Activated T-cell treated with anti-CD3 and anti-CD28 coated beads for 4 hours (primary cell): ENCODE data around the gene ATAD2B.
A peak's percentile ranks its signal among the peaks of the same experiment; 100 is the strongest.

Source experiments
- DNase-seq: peaks from one replicate; pipeline ENCODE4 v3.0.0-alpha.2; 2020

ATAD2B gene

DNA sequence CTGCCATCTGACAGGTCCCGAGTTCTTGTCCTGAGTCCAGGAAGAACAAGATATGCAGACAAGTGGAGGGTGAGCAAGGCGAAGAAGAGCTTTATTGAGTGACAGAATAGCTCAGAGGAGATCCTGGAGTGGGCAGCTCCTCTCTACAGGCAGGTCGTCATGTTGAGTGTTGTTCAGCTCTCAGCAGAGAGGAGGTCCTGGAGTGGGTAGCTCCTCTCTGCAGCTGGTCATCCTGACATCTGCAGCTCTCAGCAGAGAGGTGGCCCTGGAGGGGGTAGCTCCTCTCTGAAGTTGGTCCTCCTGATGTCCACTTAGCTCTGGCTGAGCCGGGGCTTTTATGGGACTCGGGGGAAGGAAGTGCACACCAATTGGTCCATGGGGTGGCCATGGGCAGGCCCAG is 90.4 kb downstream of the ATAD2B start:
- no peak for DNase-seq

DNA sequence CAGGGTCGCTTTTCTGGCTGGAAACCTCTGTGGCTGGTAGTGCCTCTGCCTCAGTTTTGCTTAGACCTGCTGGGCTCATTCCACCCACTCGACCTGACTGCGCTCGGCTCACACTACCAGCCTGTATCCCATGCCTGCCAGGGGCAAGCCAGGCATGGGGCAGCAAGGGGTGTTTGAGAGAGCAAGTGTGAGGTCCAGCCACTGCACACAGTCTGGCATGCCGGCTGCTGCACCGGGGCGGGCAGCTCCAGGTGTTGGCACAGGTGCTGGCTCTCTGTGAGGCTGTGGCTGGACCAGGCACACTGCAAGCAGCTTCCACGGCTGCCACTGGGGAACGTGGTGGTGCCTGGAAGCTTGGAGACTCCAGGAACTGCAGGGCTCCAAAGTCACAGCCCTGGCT is 90.9 kb downstream of the ATAD2B start:
- no peak for DNase-seq

DNA sequence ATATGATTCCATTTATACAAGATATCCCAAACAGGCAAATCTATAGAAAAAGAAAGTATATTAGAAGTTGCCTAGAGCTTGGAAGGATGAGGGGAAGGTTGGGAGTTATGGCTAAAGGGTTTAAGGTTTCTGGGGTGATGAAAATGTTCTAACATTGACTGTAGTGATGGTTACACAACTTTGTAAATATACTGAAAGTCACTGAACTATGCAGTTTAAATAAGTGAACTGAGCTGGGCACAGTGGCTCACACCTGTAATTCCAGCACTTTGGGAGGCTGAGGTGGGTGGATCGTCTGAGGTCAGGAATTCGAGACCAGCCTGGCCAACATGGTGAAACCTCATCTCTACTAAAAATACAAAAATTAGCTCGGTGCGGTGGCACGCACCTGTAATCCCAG is 91.5 kb downstream of the ATAD2B start:
- no peak for DNase-seq

DNA sequence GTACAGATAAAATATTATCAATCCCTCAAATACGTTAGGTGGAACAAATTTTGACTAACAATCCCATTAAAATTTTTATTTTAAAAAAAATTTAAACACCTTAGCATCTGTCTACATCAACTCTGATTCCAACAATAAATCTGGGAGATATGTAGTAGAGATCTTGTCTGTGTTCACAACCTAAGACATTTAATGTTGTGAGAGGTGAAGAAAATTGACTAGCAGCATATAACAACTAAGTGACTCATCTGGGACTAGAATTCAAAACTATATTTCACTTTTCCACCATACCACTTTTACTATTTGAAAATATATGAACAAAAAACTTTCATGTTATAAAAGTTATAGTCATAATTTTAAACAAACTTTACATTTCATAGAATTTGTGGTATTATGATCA is 97.9 kb downstream of the ATAD2B start:
- no peak for DNase-seq

DNA sequence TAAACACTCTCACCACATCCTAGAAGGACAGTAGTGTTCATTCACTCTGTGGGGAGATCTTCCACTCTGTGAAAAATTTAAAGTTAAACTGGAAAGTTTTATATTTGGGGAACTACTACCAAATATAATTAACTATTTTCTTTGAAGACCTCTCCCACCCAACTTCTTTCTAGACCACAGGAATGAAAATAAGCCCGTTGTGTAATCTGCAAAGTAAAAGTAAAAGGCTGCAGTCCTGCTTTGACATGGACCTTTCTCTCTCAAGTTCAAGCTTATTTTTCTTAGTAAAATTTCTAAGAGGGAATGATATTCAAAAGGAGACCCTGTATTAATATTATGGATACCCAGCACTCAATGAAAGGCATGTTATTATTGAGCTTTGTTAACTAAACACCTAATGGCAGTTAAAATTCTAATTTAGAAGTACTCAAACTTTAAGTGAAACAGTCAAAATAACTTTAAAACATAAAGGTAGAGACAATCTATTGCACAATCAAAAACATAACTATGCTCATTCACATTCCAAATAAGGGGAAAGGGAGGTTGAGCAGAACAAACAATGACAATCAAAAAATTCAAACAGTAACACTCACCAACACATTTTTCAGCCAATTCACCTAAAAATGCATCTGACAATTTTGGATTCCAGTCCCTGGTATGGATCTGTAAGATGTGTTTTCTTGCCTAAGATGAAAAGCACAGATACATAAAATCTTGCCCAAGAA is 98.5 kb downstream of the ATAD2B start:
- no peak for DNase-seq

DNA sequence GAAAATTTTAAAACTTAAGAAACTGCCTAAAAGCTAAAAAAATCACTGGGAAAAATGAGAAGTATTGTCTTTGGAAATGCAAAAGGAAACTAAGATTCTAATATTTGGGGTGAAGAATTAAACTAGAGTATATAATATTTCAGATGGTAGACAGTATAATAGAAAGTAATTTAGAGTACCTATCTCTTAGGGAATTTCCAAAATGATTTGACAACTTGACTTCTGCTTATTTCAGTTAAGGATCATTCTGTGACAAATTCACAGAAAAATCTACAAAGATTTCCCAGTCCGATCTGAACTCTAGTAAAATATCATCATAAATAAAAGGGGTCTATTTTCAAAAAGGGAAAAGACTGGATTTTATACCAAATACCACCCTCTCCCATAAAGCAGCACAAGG is 99.6 kb downstream of the ATAD2B start:
- DNase-seq, result no peak

DNA sequence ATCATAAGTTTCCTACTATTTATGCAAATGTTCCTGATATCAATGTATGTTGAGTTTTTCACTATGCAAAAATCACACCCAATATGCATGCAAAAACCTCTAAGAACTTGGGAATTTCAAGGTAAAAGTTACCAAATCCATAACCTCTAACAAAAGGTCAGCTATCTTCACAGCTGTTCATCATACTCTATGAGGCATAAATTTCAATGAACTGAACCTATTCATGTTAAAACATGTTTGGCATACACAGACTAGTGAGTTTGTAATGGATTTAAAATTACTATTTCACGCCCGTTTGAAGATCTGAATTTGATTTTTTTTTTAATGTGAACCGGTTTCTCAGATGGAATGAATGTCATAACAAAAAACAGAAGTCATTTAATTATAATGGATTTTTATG is 100.2 kb downstream of the ATAD2B start:
- no peak for DNase-seq

- no peak for DNase-seq
Observed at GRCh38 chr2:23826040-23826439, 100.9 kb downstream of the ATAD2B start.

DNA sequence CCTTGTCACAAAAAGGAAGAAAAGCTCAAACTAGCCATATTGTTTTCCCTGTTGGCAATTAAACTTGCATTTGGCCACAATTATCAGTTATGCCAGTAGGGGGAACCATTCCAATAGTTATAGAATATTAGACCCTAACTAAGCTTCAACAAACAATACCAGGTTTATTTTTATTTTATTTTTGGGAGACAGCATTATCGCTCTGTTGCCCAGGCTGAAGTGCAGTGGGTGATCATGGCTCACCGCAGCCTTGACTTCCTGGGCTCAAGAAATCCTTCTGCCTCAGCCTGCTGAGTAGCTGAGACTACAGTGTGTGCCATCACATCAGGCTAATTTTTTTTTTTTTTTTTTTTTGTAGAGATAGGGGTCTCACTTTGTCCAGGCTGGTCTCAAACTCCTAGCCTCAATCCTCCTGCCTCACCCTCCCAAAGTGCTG is 102.1 kb downstream of the ATAD2B start:
- peak; percentile 27 for DNase-seq

- DNase-seq, result no peak
Observed at GRCh38 chr2:23823863-23824262, 103.1 kb downstream of the ATAD2B start.

DNA sequence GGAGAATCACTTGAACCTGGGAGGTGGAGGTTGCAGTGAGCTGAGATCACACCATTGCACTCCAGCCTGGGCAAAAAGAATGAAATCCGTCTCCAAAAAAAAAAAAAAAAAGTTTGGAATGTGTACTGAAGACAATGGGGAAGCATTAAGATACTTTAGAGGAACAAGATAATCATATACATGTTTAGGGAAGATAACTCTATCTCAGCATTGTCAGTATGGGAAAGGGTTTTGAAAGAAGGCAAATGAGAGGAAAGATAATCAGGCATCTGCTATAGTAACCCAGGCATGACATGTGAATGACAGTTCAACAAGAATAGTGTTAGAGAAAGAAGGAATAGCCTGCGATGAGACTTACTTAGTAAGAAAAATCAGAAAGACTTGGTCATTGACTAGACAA is 112.0 kb downstream of the ATAD2B start:
- DNase-seq, result no peak

- no peak for DNase-seq
Observed at GRCh38 chr2:23813438-23813837, 113.5 kb downstream of the ATAD2B start.

- no peak for DNase-seq
Observed at GRCh38 chr2:23809150-23809549, 117.8 kb downstream of the ATAD2B start.

GRCh38 chr2:23806665-23807249 is 120.2 kb downstream of the ATAD2B start:
- DNase-seq, result no peak

DNA sequence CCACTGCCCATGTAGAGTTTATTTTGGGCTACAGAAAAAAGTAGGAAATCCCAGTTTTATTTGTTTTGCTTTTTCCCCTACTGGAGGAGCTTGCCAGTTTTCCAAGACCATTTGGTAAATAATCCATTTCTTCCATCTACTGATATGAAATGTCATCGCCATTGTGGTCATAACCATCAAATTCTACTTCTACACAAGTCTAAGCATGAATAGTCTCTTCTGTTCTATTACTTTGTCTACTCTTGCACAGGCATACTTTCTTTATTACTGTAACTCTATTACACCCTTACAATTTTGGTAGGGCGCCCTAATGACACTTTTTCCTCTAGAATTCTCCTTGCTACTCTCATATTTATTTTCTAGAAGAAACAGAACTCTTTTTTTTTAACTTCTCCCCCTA is 120.7 kb downstream of the ATAD2B start:
- no peak for DNase-seq

DNA sequence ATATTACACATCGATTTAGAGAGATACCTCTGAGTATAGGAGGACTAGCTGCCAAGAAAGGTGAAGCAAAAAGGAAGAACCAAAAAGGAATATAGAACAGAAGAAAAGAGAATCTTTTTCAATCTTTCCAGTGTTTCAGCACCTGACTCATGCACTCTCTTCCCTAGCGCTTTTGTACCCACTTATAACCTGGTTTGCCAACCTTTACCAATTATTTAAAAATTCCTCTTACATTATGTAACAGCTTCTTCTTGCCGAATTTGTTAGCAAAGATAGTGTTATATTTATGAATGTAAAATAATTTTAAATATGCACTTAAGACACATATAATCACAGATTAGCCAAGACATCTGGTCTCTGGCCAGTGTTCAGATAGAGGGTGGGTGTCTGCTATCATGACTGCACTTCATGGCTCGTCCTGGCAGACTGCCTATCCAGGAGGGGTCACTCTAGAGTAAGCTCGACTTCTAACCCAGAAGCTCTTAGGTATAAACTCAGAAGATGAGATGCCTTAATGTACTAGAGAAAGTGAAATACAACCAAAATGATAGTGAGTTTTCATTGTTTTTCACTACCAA is 122.9 kb downstream of the ATAD2B start:
- DNase-seq, result no peak

- DNase-seq, result no peak
Observed at GRCh38 chr2:23803264-23803964, 123.5 kb downstream of the ATAD2B start.

DNA sequence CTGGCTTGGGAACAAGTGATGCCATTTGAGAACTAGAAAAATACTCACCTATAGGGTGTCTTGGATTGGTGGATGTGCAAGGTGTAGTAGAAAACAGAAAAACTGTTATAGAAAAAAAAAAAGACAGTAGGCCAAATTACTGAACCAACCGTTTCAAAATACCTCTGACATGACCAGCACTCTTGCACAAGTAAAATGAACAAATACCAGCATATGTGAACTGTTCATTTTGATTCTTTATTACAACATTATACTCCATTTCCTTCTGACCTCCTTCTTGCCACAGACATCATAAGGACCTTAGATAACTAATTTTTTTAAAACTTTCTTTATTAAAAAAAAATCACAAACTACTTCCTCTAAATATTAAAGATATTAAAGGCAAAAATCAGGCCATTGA is 125.5 kb downstream of the ATAD2B start:
- DNase-seq, result no peak

GRCh38 chr2:23794234-23794633 is 132.7 kb downstream of the ATAD2B start:
- DNase-seq, result no peak

DNA sequence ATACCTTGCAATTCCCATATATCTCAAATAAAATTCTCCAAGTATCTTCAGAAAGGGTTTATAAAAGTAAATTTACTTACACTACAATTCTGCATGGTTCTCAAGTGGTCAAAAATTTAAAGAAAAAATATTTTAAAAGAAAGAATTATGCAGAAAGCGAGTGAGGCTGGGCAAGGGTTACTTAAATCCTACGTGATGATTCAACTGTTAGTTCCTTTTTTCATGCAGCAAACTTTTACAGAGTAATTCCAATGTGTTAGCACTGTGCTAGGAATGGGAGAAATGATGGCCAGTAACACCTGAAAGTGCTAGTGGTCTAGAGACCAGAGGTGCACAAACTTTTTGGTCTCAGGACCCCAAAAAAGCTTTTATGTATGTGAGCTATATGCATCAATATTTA is 133.4 kb downstream of the ATAD2B start:
- no peak for DNase-seq

- no peak for DNase-seq
Observed at GRCh38 chr2:23791030-23791429, 135.9 kb downstream of the ATAD2B start.

GRCh38 chr2:23789012-23789411 is 137.9 kb downstream of the ATAD2B start:
- DNase-seq, result no peak

DNA sequence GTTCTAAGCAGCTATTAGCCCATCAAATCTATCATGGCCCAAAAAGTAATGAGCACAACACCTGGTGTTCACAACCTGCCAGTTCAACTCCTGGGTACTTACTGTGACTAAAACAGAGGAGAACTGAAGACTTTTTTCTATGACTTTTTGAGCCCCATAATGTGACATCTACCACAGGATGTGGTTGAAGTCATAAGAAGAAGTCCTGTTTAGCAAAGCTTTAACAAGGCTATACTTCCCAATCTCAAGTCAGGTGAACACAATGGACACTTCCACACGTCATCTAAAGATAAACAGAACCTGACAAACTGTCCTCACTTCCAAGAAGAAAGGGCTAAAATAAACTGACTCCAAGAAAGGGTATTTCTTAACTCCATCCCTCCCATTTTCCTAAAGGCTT is 138.8 kb downstream of the ATAD2B start:
- no peak for DNase-seq

DNA sequence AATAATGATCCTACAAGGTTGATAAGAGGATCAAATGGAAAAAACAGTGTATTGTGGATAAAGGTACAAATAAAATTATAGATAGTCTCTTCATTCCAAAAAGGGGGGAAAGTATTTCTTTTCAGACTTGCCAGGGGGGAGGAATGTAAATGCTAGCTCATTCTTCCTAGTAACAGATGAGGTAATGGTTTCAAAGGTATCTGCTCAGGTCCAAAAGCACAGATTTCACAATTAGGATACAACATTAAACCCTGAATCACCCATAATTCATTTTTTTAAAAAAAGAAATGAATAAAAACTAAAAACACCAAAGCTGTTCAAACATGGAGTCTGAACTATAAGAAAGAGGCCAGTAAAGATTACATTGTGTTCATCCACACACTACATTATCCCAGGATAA is 142.0 kb downstream of the ATAD2B start:
- no peak for DNase-seq
